ENCODE results near the gene DEDD. TPM values are rescaled to one million over a fixed set of nuclear protein-coding genes. Genes with fewer than 3 reads are reported as not detected.

The DEDD gene
- total RNA-seq, 2 experiments from 2014 or later = 33.9 to 44.9 TPM

GRCh38 chr1:161163793-161164192 is 31.3 kb upstream of the DEDD start:
- Mint-ChIP-seq H3K9me3 (ENCODE audit: low read depth) (no peaks in the 10 kb centered on the region), H3K4me3 (no peak overlapping the region), H3K4me1 (peaks cover 57% of the 10 kb centered on the region), H3K36me3 (ENCODE audit: low read depth) (peaks cover 37% of the 10 kb centered on the region), H3K27me3 (no peaks in the 10 kb centered on the region), H3K27ac (no peak overlapping the region)
- DNase-seq = no peak
- ATAC-seq = no peak
- intact Hi-C loops (cut with DNase I, micrococcal nuclease) = no loop called here
- POLR2A ChIA-PET = interaction anchor here (0.6 kb wide), 1 partner anchor 42 kb away, joined by 3 read pairs; no protein-coding TSS in a partner anchor
- CTCF ChIA-PET = no interaction called here

- no peaks in the 10 kb centered on the region for H3K9me3 Mint-ChIP-seq (ENCODE audit: low read depth)
- H3K27me3 Mint-ChIP-seq = no peaks in the 10 kb centered on the region
- POLR2A ChIA-PET = no interaction called here
Measured at GRCh38 chr1:161162806-161163205, 30.3 kb upstream of the DEDD start.

GRCh38 chr1:161162052-161162451 is 29.6 kb upstream of the DEDD start:
- no peak for DNase-seq
- Mint-ChIP-seq H3K4me1 (peaks cover 50% of the 10 kb centered on the region), H3K9me3 (ENCODE audit: low read depth) (no peaks in the 10 kb centered on the region), H3K27ac (peak overlapping the region; percentile 42), H3K27me3 (no peaks in the 10 kb centered on the region), H3K4me3 (no peak overlapping the region), H3K36me3 (ENCODE audit: low read depth) (peaks cover 46% of the 10 kb centered on the region)
- no peak for ATAC-seq
- POLR2A ChIA-PET = no interaction called here
- intact Hi-C loops (cut with DNase I, micrococcal nuclease) = no loop called here
- CTCF ChIA-PET = interaction anchor here (0.7 to 1.8 kb wide), 3 partner anchors 15 to 41 kb away, joined by 3 to 5 read pairs (median 3); partner anchors contain the start of genes B4GALT3 and NDUFS2

More at GRCh38 chr1:161162806-161163205, 30.3 kb upstream of the DEDD start:
- H3K27ac Mint-ChIP-seq = no peak overlapping the region
- CTCF ChIA-PET = interaction anchor here (0.6 to 1.8 kb wide), 4 partner anchors 14 to 40 kb away, joined by 3 to 5 read pairs (median 3); partner anchors contain the start of genes B4GALT3 and NDUFS2
- DNase-seq (no peak), ATAC-seq (no peak)
- H3K36me3 Mint-ChIP-seq (ENCODE audit: low read depth) = peaks cover 40% of the 10 kb centered on the region
- intact Hi-C loops (cut with DNase I, micrococcal nuclease) = no loop called here
- peaks cover 54% of the 10 kb centered on the region for H3K4me1 Mint-ChIP-seq
- no peak overlapping the region for H3K4me3 Mint-ChIP-seq

GRCh38 chr1:161161652-161162051 is 29.2 kb upstream of the DEDD start:
- Mint-ChIP-seq H3K4me1 (peaks cover 49% of the 10 kb centered on the region), H3K27ac (peak overlapping the region; percentile 42), H3K36me3 (ENCODE audit: low read depth) (peaks cover 47% of the 10 kb centered on the region), H3K27me3 (no peaks in the 10 kb centered on the region), H3K4me3 (no peak overlapping the region), H3K9me3 (ENCODE audit: low read depth) (no peaks in the 10 kb centered on the region)
- CTCF ChIA-PET = interaction anchor here (1.6 to 1.8 kb wide), 2 partner anchors 15 to 20 kb away, joined by 3 to 5 read pairs; partner anchors contain the start of gene B4GALT3
- DNase-seq = no peak
- POLR2A ChIA-PET = interaction anchor here (0.7 kb wide), 1 partner anchor 37 kb away, joined by 4 read pairs; no protein-coding TSS in a partner anchor
- intact Hi-C loops (cut with DNase I, micrococcal nuclease) = no loop called here
- no peak for ATAC-seq

GRCh38 chr1:161160671-161161145 is 28.2 kb upstream of the DEDD start:
- intact Hi-C loops (cut with DNase I, micrococcal nuclease) = no loop called here
- Mint-ChIP-seq H3K27ac (no peak overlapping the region), H3K4me3 (peak overlapping the region; percentile 79), H3K4me1 (peaks cover 49% of the 10 kb centered on the region), H3K9me3 (ENCODE audit: low read depth) (no peaks in the 10 kb centered on the region), H3K27me3 (no peaks in the 10 kb centered on the region), H3K36me3 (ENCODE audit: low read depth) (peaks cover 47% of the 10 kb centered on the region)
- ChIA-PET POLR2A (interaction anchor here (0.5 to 0.7 kb wide), 2 partner anchors 59 to 447 kb away, joined by 3 to 4 read pairs; no protein-coding TSS in a partner anchor), CTCF (no interaction called here)
- ATAC-seq (no peak), DNase-seq (no peak)

- ChIA-PET CTCF (no interaction called here), POLR2A (interaction anchor here (0.5 to 0.7 kb wide), 2 partner anchors 12 to 59 kb away, joined by 3 read pairs; no protein-coding TSS in a partner anchor)
- ATAC-seq = no peak
- H3K4me1 Mint-ChIP-seq = peaks cover 49% of the 10 kb centered on the region
- no peaks in the 10 kb centered on the region for H3K9me3 Mint-ChIP-seq (ENCODE audit: low read depth)
- H3K27me3 Mint-ChIP-seq = no peaks in the 10 kb centered on the region
- peaks cover 43% of the 10 kb centered on the region for H3K36me3 Mint-ChIP-seq (ENCODE audit: low read depth)
- H3K4me3 Mint-ChIP-seq = peak overlapping the region; percentile 79
- peak overlapping the region; percentile 82 for H3K27ac Mint-ChIP-seq
- no peak for DNase-seq
- intact Hi-C loops (cut with DNase I, micrococcal nuclease) = loop anchor here (1.0 to 2.0 kb wide), 9 partner anchors 17 to 114 kb away; partner anchors contain the start of genes B4GALT3 (in 2 of the 2), NIT1 (in 2 of the 2), PFDN2 (in 2 of the 2) and ARHGAP30 (in 1 of the 2)
Measured at GRCh38 chr1:161159913-161160243, 27.4 kb upstream of the DEDD start.

GRCh38 chr1:161159087-161159912 is 26.8 kb upstream of the DEDD start, which contains the start of gene USP21:
USP21 (plus strand) TSS chr1:161159500; CDS start chr1:161160641, 1,141 bp downstream.
- no peaks in the 10 kb centered on the region for H3K9me3 Mint-ChIP-seq (ENCODE audit: low read depth)
- peaks cover 40% of the 10 kb centered on the region for H3K36me3 Mint-ChIP-seq (ENCODE audit: low read depth)
- peak within 1 kb of the TSS; percentile 82 for H3K27ac Mint-ChIP-seq

GRCh38 chr1:161158316-161159010 is 26.0 kb upstream of the DEDD start:
- intact Hi-C loops (cut with DNase I, micrococcal nuclease) = loop anchor here (1.0 to 2.0 kb wide), 9 partner anchors 18 to 112 kb away; partner anchors contain the start of genes B4GALT3 (in 2 of the 2), NIT1 (in 2 of the 2), PFDN2 (in 2 of the 2) and ARHGAP30 (in 1 of the 2)
- Mint-ChIP-seq H3K9me3 (ENCODE audit: low read depth) (no peaks in the 10 kb centered on the region), H3K27me3 (no peaks in the 10 kb centered on the region), H3K36me3 (ENCODE audit: low read depth) (peaks cover 36% of the 10 kb centered on the region), H3K4me1 (peaks cover 49% of the 10 kb centered on the region), H3K27ac (peak overlapping the region; percentile 81), H3K4me3 (peak overlapping the region; percentile 79)
- DNase-seq = no peak
- ATAC-seq = no peak
- CTCF ChIA-PET = interaction anchor here (0.8 to 1.7 kb wide), 5 partner anchors 8 to 212 kb away, joined by 3 to 11 read pairs (median 4); partner anchors contain the start of gene PPOX
- POLR2A ChIA-PET = interaction anchor here (0.6 kb wide), 2 partner anchors 28 to 231 kb away, joined by 3 to 10 read pairs; no protein-coding TSS in a partner anchor

More at GRCh38 chr1:161159087-161159912, 26.8 kb upstream of the DEDD start, which contains the start of gene USP21:
- ATAC-seq = peak; percentile 96
- ChIA-PET POLR2A (interaction anchor here (0.7 kb wide), 1 partner anchor 12 kb away, joined by 3 read pairs; no protein-coding TSS in a partner anchor), CTCF (no interaction called here)
- peak within 1 kb of the TSS; percentile 79 for H3K4me3 Mint-ChIP-seq
- intact Hi-C loops (cut with DNase I, micrococcal nuclease) = loop anchor here (1.0 to 2.0 kb wide), 9 partner anchors 18 to 113 kb away; partner anchors contain the start of genes B4GALT3 (in 2 of the 2), NIT1 (in 2 of the 2), PFDN2 (in 2 of the 2) and ARHGAP30 (in 1 of the 2)
- peaks cover 50% of the 10 kb centered on the region for H3K4me1 Mint-ChIP-seq
- peak; percentile 95 for DNase-seq
- no peaks in the 10 kb centered on the region for H3K27me3 Mint-ChIP-seq

- intact Hi-C loops (cut with DNase I, micrococcal nuclease) = loop anchor here (2.0 kb wide), 3 partner anchors 19 to 89 kb away; partner anchors contain the start of genes ARHGAP30 (in 1 of the 2), B4GALT3 (in 1 of the 2), NIT1 (in 1 of the 2) and PFDN2 (in 1 of the 2)
- ChIA-PET CTCF (interaction anchor here (0.7 to 1.7 kb wide), 7 partner anchors 8 to 213 kb away, joined by 3 to 11 read pairs (median 4); partner anchors contain the start of gene PPOX), POLR2A (interaction anchor here (0.6 to 1.1 kb wide), 2 partner anchors 9 to 28 kb away, joined by 4 to 10 read pairs; partner anchors contain the start of gene PPOX)
- no peak overlapping the region for H3K4me3 Mint-ChIP-seq
- no peak for ATAC-seq
- H3K4me1 Mint-ChIP-seq = peaks cover 48% of the 10 kb centered on the region
- DNase-seq = no peak
- H3K27ac Mint-ChIP-seq = no peak overlapping the region
- H3K9me3 Mint-ChIP-seq (ENCODE audit: low read depth) = no peaks in the 10 kb centered on the region
- H3K36me3 Mint-ChIP-seq (ENCODE audit: low read depth) = peaks cover 30% of the 10 kb centered on the region
- H3K27me3 Mint-ChIP-seq = no peaks in the 10 kb centered on the region
Measured at GRCh38 chr1:161157867-161158266, 25.4 kb upstream of the DEDD start.

- H3K27ac Mint-ChIP-seq = peak within 1 kb of the TSS; percentile 99
- H3K4me1 Mint-ChIP-seq = peaks cover 19% of the 10 kb centered on the region
- peak; percentile 89 for DNase-seq
- ATAC-seq = peak; percentile 98
- no peaks in the 10 kb centered on the region for H3K9me3 Mint-ChIP-seq (ENCODE audit: low read depth)
- intact Hi-C loops (cut with DNase I, micrococcal nuclease) = loop anchor here (1.0 to 5.0 kb wide), 6 partner anchors 21 to 107 kb away; partner anchors contain the start of genes DEDD (in 2 of the 2), ARHGAP30 (in 1 of the 2), NIT1 (in 1 of the 2) and PFDN2 (in 1 of the 2)
- CTCF ChIA-PET = interaction anchor here (0.8 to 2.7 kb wide), 9 partner anchors 12 to 228 kb away, joined by 3 to 14 read pairs (median 5); partner anchors contain the start of genes DEDD, NIT1, PFDN2 and PPOX
- no peaks in the 10 kb centered on the region for H3K27me3 Mint-ChIP-seq
- POLR2A ChIA-PET = interaction anchor here (0.5 to 2.6 kb wide), 8 partner anchors 12 to 244 kb away, joined by 3 to 13 read pairs (median 5); partner anchors contain the start of genes ARHGAP30, DEDD, NIT1 and PFDN2
- peaks cover 11% of the 10 kb centered on the region for H3K36me3 Mint-ChIP-seq (ENCODE audit: low read depth)
- H3K4me3 Mint-ChIP-seq = peak within 1 kb of the TSS; percentile 94
Measured at GRCh38 chr1:161153682-161154337, 21.3 kb upstream of the DEDD start, which contains the start of gene UFC1. UFC1 (plus strand) TSS chr1:161153978; CDS start chr1:161153998, 20 bp downstream.
